Stimulated activated naive CD8-positive, alpha-beta T cell treated with anti-CD3 and anti-CD28 coated beads, Interleukin-15, Interleukin-2, amounts not matched to agents 100 ng/mL and 50 ng/mL, for 24 hours (primary cell): ENCODE measurements around the gene EIF5.
A peak's percentile ranks its signal among the peaks of the same experiment; 100 is the strongest.
"Not testable (repeated sequence)": the region's sequence is repeated elsewhere in the genome, so short reads cannot be mapped to it uniquely, and the experiment has no call there.

Experiments used
- H3K27ac Mint-ChIP-seq: one replicate; pipeline ENCODE4 v1.8.0; 2021; ENCODE audit warnings: mild to moderate bottlenecking, mixed read lengths
- H3K27me3 Mint-ChIP-seq: one replicate; pipeline ENCODE4 v1.8.0; 2021; ENCODE audit warnings: mixed read lengths
- H3K36me3 Mint-ChIP-seq: one replicate; pipeline ENCODE4 v1.8.0; 2021; ENCODE audit warnings: low read depth, mixed read lengths
- H3K4me1 Mint-ChIP-seq: one replicate; pipeline ENCODE4 v1.8.0; 2021; ENCODE audit warnings: low read depth, mixed read lengths
- H3K4me3 Mint-ChIP-seq: one replicate; pipeline ENCODE4 v1.8.0; 2021; ENCODE audit warnings: mild to moderate bottlenecking, mixed read lengths
- H3K9me3 Mint-ChIP-seq: one replicate; pipeline ENCODE4 v1.8.0; 2021; ENCODE audit warnings: mixed read lengths

EIF5 gene

GRCh38 chr14:103340480-103341212, 6.6 kb downstream of the EIF5 start:
- Mint-ChIP-seq H3K36me3 (peaks cover 92% of the 10 kb centered on the region), H3K4me3 (no peak overlapping the region)

GRCh38 chr14:103341250-103342129, 7.5 kb downstream of the EIF5 start:
- peaks cover 83% of the 10 kb centered on the region for H3K36me3 Mint-ChIP-seq
- no peak overlapping the region for H3K4me3 Mint-ChIP-seq
- no peaks in the 10 kb centered on the region for H3K27me3 Mint-ChIP-seq
- H3K27ac Mint-ChIP-seq = no peak overlapping the region
- no peaks in the 10 kb centered on the region for H3K9me3 Mint-ChIP-seq
- peaks cover 38% of the 10 kb centered on the region for H3K4me1 Mint-ChIP-seq

More at GRCh38 chr14:103340480-103341212, 6.6 kb downstream of the EIF5 start:
- H3K9me3 Mint-ChIP-seq = no peaks in the 10 kb centered on the region
- no peaks in the 10 kb centered on the region for H3K27me3 Mint-ChIP-seq
- peaks cover 46% of the 10 kb centered on the region for H3K4me1 Mint-ChIP-seq
- peak overlapping the region; percentile 69 for H3K27ac Mint-ChIP-seq

- H3K27me3 Mint-ChIP-seq = no peaks in the 10 kb centered on the region
- no peak overlapping the region for H3K4me3 Mint-ChIP-seq
- H3K36me3 Mint-ChIP-seq = peaks cover 65% of the 10 kb centered on the region
- H3K27ac Mint-ChIP-seq = no peak overlapping the region
- H3K4me1 Mint-ChIP-seq = peaks cover 19% of the 10 kb centered on the region
- H3K9me3 Mint-ChIP-seq = no peaks in the 10 kb centered on the region
Measured at GRCh38 chr14:103343164-103343879, 9.3 kb downstream of the EIF5 start.

GRCh38 chr14:103343905-103344797, 10.1 kb downstream of the EIF5 start:
- H3K27ac Mint-ChIP-seq = no peak overlapping the region
- no peak overlapping the region for H3K4me3 Mint-ChIP-seq
- no peaks in the 10 kb centered on the region for H3K9me3 Mint-ChIP-seq
- peaks cover 57% of the 10 kb centered on the region for H3K36me3 Mint-ChIP-seq
- peaks cover 16% of the 10 kb centered on the region for H3K4me1 Mint-ChIP-seq
- H3K27me3 Mint-ChIP-seq = no peaks in the 10 kb centered on the region

GRCh38 chr14:103346286-103346685, 12.2 kb downstream of the EIF5 start:
- Mint-ChIP-seq H3K4me1 (peaks cover 3% of the 10 kb centered on the region), H3K36me3 (peaks cover 36% of the 10 kb centered on the region), H3K9me3 (no peaks in the 10 kb centered on the region), H3K4me3 (no peak overlapping the region), H3K27ac (no peak overlapping the region), H3K27me3 (no peaks in the 10 kb centered on the region)

GRCh38 chr14:103347091-103347815, 13.2 kb downstream of the EIF5 start:
- Mint-ChIP-seq H3K4me3 (no peak overlapping the region), H3K9me3 (no peaks in the 10 kb centered on the region), H3K27me3 (no peaks in the 10 kb centered on the region), H3K36me3 (peaks cover 26% of the 10 kb centered on the region), H3K27ac (no peak overlapping the region), H3K4me1 (no peaks in the 10 kb centered on the region)

- Mint-ChIP-seq H3K36me3 (peaks cover 17% of the 10 kb centered on the region), H3K27me3 (no peaks in the 10 kb centered on the region), H3K4me1 (no peaks in the 10 kb centered on the region), H3K4me3 (no peak overlapping the region), H3K27ac (no peak overlapping the region), H3K9me3 (no peaks in the 10 kb centered on the region)
Measured at GRCh38 chr14:103348154-103348553, 14.1 kb downstream of the EIF5 start.

- H3K27me3 Mint-ChIP-seq = no peaks in the 10 kb centered on the region
- H3K4me3 Mint-ChIP-seq = no peak overlapping the region
- no peaks in the 10 kb centered on the region for H3K9me3 Mint-ChIP-seq
- H3K27ac Mint-ChIP-seq = no peak overlapping the region
- H3K4me1 Mint-ChIP-seq = no peaks in the 10 kb centered on the region
- no peaks in the 10 kb centered on the region for H3K36me3 Mint-ChIP-seq
Measured at GRCh38 chr14:103349982-103350381, 15.9 kb downstream of the EIF5 start.

- Mint-ChIP-seq H3K36me3 (no peaks in the 10 kb centered on the region), H3K27ac (no peak overlapping the region), H3K4me3 (no peak overlapping the region), H3K27me3 (no peaks in the 10 kb centered on the region), H3K9me3 (no peaks in the 10 kb centered on the region), H3K4me1 (no peaks in the 10 kb centered on the region)
Measured at GRCh38 chr14:103353362-103353761, 19.3 kb downstream of the EIF5 start.

GRCh38 chr14:103354141-103354540, 20.1 kb downstream of the EIF5 start:
- no peak overlapping the region for H3K27ac Mint-ChIP-seq
- no peak overlapping the region for H3K4me3 Mint-ChIP-seq
- H3K27me3 Mint-ChIP-seq = no peaks in the 10 kb centered on the region
- H3K36me3 Mint-ChIP-seq = no peaks in the 10 kb centered on the region
- H3K4me1 Mint-ChIP-seq = no peaks in the 10 kb centered on the region
- no peaks in the 10 kb centered on the region for H3K9me3 Mint-ChIP-seq

GRCh38 chr14:103356024-103356682, 22.1 kb downstream of the EIF5 start:
- no peaks in the 10 kb centered on the region for H3K4me1 Mint-ChIP-seq
- H3K27me3 Mint-ChIP-seq = peaks cover 9% of the 10 kb centered on the region
- no peaks in the 10 kb centered on the region for H3K36me3 Mint-ChIP-seq
- H3K4me3 Mint-ChIP-seq = no peak overlapping the region
- peaks cover 6% of the 10 kb centered on the region for H3K9me3 Mint-ChIP-seq
- H3K27ac Mint-ChIP-seq = no peak overlapping the region

GRCh38 chr14:103357552-103357951, 23.5 kb downstream of the EIF5 start:
- not testable (repeated sequence) for H3K36me3 Mint-ChIP-seq, H3K9me3 Mint-ChIP-seq, H3K4me3 Mint-ChIP-seq, H3K27ac Mint-ChIP-seq, H3K4me1 Mint-ChIP-seq
- H3K27me3 Mint-ChIP-seq = peaks cover 11% of the 10 kb centered on the region

GRCh38 chr14:103360548-103360947, 26.5 kb downstream of the EIF5 start:
- no peak overlapping the region for H3K27ac Mint-ChIP-seq
- no peak overlapping the region for H3K4me3 Mint-ChIP-seq
- H3K36me3 Mint-ChIP-seq = peaks cover 20% of the 10 kb centered on the region
- peaks cover 21% of the 10 kb centered on the region for H3K27me3 Mint-ChIP-seq
- H3K9me3 Mint-ChIP-seq = peaks cover 27% of the 10 kb centered on the region
- peaks cover 8% of the 10 kb centered on the region for H3K4me1 Mint-ChIP-seq
